Common myeloid progenitor, CD34-positive (primary cell): Measurements from ENCODE around the gene CHST6.
"Not testable (repeated sequence)": the region's sequence is repeated elsewhere in the genome, so short reads cannot be mapped to it uniquely, and the experiment has no call there.

ENCODE experiments used
- CTCF ChIA-PET: fragments of 350-600 bp; sonication (Branson Sonifier 250); formaldehyde crosslinking; loops from one replicate; lab custom pipeline; 2021; ENCODE audit warnings: antibody characterized with exemption; lab: Charles Lee
- POLR2A ChIA-PET: fragments of 350-600 bp; sonication (Branson Sonifier 250); formaldehyde crosslinking; loops from one replicate; lab custom pipeline; 2021; ENCODE audit warnings: antibody characterized with exemption; lab: Charles Lee
- DNase-seq, 3 donors: peaks; one replicate each; pipeline versions ENCODE4 v3.0.0 to v3.0.0-alpha.2; 2013
- H3K27ac ChIP-seq, 2 experiments: 1 replicate in 1 of 2; 2 replicates in 1 of 2; pipeline ENCODE4 v1.7.0; 2013; ENCODE audit warnings: inconsistent platforms in 2 of 2, low read length in 2 of 2, mild to moderate bottlenecking in 2 of 2, low read depth in 1 of 2, moderate library complexity in 1 of 2; ENCODE audit not compliant: severe bottlenecking in 2 of 2, insufficient read depth in 1 of 2, poor library complexity in 1 of 2
- H3K27me3 ChIP-seq, 5 experiments: replicated peaks in 2 of 5; 1 replicate in 3 of 5; 2 replicates in 2 of 5; pipeline versions ENCODE4 v1.6.1 to v1.7.0; 2013; ENCODE audit warnings: low read length in 4 of 5, mild to moderate bottlenecking in 2 of 5, moderate library complexity in 2 of 5, inconsistent platforms in 1 of 5; ENCODE audit not compliant: insufficient read depth in 5 of 5, control insufficient read depth in 4 of 5
- H3K36me3 ChIP-seq, 4 experiments: 1 replicate in 2 of 4; 2 replicates in 2 of 4; pipeline versions ENCODE4 v1.6.1 to v1.7.0; 2013; ENCODE audit warnings: low read length in 3 of 4, control low read depth in 1 of 4, mild to moderate bottlenecking in 1 of 4; ENCODE audit not compliant: control insufficient read depth in 4 of 4, insufficient read depth in 4 of 4
- H3K4me1 ChIP-seq, 4 experiments: 1 replicate in 3 of 4; 2 replicates in 1 of 4; pipeline versions ENCODE4 v1.6.1 to v1.7.1; 2013; ENCODE audit warnings: low read length in 3 of 4, mild to moderate bottlenecking in 3 of 4, control low read depth in 1 of 4, inconsistent platforms in 1 of 4, moderate library complexity in 1 of 4; ENCODE audit not compliant: control insufficient read depth in 4 of 4, insufficient read depth in 4 of 4; ENCODE audit errors: control extremely low read depth in 1 of 4
- H3K4me3 ChIP-seq, 7 experiments: 1 replicate in 4 of 7; 2 replicates in 3 of 7; pipeline versions ENCODE4 v1.5.1 to v1.7.0; 2013; ENCODE audit warnings: mild to moderate bottlenecking in 7 of 7, low read length in 6 of 7, moderate library complexity in 6 of 7, inconsistent platforms in 2 of 7, low read depth in 2 of 7, control low read depth in 1 of 7; ENCODE audit not compliant: insufficient read depth in 4 of 7, control insufficient read depth in 1 of 7; ENCODE audit errors: extremely low read depth in 1 of 7
- H3K9me3 ChIP-seq, 5 experiments: 1 replicate in 4 of 5; 2 replicates in 1 of 5; pipeline versions ENCODE4 v1.6.1 to v1.7.1; 2013; ENCODE audit warnings: low read length in 4 of 5, mild to moderate bottlenecking in 2 of 5, inconsistent platforms in 1 of 5, low read depth in 1 of 5, moderate library complexity in 1 of 5; ENCODE audit not compliant: control insufficient read depth in 4 of 5, insufficient read depth in 2 of 5; ENCODE audit errors: control extremely low read depth in 1 of 5
- WGBS: methylation state at CpG from one replicate; pipeline ENCODE4 v1.1.5; 2013; ENCODE audit not compliant: insufficient coverage; 5-methylcytosine and 5-hydroxymethylcytosine counted together

Gene CHST6

DNA sequence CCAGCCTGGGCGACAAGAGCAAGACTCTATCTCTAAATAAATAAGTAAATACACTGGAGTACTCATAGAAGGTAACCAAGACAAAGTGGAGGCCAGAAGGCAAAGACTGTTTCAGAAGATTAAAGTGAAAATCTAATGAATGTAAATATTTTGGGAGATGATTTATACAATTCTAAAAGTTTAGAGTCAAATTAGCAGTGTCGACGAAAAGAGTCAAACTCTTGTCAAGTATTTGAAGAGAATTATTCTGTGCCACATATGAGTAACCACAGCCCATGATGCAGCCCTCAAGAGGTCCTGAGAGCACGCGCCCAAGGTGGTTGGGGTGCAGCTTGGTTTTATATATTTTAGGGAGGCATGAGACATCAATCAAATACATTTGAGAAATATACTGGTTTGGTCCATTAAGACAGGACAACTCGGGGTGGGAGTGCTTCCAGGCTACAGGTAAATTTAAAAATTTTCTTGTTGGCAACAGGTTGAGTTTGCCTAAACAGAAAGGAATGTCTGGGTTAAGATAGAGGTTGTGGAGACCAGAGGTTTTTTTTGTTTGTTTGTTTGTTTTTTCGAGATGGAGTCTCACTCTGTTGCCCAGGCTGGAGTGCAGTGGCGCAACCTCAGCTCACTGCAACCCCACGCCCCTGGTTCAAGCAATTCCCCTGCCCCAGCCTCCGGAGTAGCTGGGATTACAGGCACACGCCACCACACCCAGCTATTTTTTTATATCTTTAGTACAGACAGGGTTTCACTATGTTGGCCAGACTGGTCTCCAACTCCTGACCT, 65.4 kb downstream of the CHST6 start:
- H3K4me1 ChIP-seq, result peaks cover 7 to 19% (median 16%) of the 10 kb centered on the region in 4 experiments
- H3K27me3 ChIP-seq, result no peaks in the 10 kb centered on the region
- no peak overlapping the region for H3K4me3 ChIP-seq
- no peak overlapping the region for H3K27ac ChIP-seq
- peaks cover 0 to 2% (median 0%) of the 10 kb centered on the region in 4 experiments for H3K36me3 ChIP-seq
- ChIA-PET CTCF (no interaction called here), POLR2A (no interaction called here)
- no peaks in the 10 kb centered on the region for H3K9me3 ChIP-seq
- WGBS, result 97% methylated on average over 8 of the region's 11 CpGs
- no peak for DNase-seq

GRCh38 chr16:75426524-75426923, 68.7 kb downstream of the CHST6 start:
- H3K4me3 ChIP-seq, H3K27me3 ChIP-seq, H3K4me1 ChIP-seq, H3K9me3 ChIP-seq, H3K36me3 ChIP-seq, H3K27ac ChIP-seq, DNase-seq, POLR2A ChIA-PET: not testable (repeated sequence)
- WGBS, result 100% methylated on average over 1 of the region's 2 CpGs
- CTCF ChIA-PET, result interaction anchor here (1.3 kb wide), 1 partner anchor 9 kb away, joined by 3 read pairs; no protein-coding TSS in a partner anchor

DNA sequence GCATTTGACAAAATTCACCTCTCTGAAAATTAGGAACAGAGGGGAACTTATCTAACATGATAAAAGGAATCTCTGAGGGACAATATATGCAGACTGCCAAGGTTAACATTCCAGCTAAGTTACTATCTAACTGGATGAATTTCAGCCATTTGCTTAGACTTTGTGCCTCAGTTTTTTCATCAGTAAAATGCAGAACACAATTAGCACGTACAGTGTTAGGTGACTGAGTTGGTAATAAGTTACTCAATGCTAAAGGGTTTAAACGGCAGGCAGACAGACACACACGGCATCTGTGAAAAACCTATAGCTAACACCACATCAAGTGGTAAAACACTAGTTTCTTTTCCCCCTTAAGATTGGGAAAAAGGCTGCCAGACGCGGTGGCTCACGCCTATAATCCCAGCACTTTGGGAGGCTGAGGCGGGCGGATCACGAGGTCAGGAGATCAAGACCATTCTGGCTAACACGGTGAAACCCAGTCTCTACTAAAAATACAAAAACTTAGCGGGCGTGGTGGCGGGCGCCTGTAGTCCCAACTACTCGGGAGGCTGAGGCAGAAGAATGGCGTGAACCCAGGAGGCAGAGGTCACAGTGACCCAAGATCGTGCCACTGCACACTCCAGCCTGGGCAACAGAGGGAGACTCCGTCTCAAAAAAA, 71.0 kb downstream of the CHST6 start:
- peaks cover 7 to 16% (median 10%) of the 10 kb centered on the region in 4 experiments for H3K4me1 ChIP-seq
- H3K27me3 ChIP-seq, H3K4me3 ChIP-seq, H3K9me3 ChIP-seq, H3K36me3 ChIP-seq, POLR2A ChIA-PET, H3K27ac ChIP-seq, DNase-seq: not testable (repeated sequence)
- WGBS, result 97% methylated on average over 9 of the region's 18 CpGs
- CTCF ChIA-PET, result interaction anchor here (2.0 kb wide), 1 partner anchor 9 kb away, joined by 6 read pairs; the partner anchor contains the start of gene CFDP1

DNA sequence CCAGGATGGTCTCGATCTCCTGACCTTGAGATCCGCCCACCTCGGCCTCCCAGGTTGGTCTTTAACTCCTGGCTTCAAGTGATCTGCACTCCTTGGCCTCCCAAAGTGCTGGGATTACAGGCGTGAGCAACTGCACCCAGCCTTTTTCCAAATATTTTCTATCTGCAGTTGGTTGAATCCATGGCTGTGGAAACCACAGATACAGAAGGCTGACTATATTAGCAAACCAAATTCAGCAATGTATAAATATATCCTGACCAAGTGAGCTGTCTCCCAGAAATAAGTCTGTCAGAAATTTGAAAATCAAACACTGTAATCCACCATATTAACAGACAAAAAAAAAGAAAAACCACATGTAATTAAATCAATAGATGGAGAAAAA, 71.5 kb downstream of the CHST6 start:
- POLR2A ChIA-PET, result no interaction called here

More for the DNA sequence above, 71.5 kb downstream of the CHST6 start:
- no peaks in the 10 kb centered on the region for H3K27me3 ChIP-seq
- H3K27ac ChIP-seq, result no peak overlapping the region
- H3K4me1 ChIP-seq, result peaks cover 7 to 16% (median 10%) of the 10 kb centered on the region in 4 experiments
- DNase-seq, result no peak
- CTCF ChIA-PET, result interaction anchor here (2.0 kb wide), 1 partner anchor 10 kb away, joined by 6 read pairs; the partner anchor contains the start of gene CFDP1
- no peaks in the 10 kb centered on the region for H3K9me3 ChIP-seq
- peaks cover 0 to 2% (median 0%) of the 10 kb centered on the region in 4 experiments for H3K36me3 ChIP-seq
- H3K4me3 ChIP-seq, result no peak overlapping the region
- 97% methylated on average over 3 of the region's 4 CpGs for WGBS
